Diencephalon (tissue), 1 donor: ENCODE data around the gene KLF12. TPM values are rescaled to one million over a fixed set of nuclear protein-coding genes. Genes with fewer than 3 reads are reported as not detected.

Experiments used
- total RNA-seq: library from RNA; depleted of rRNA; stranded (reverse); fragments of >200 nt; gene quantifications from one replicate; pipeline ENCODE4 v1.2.3, GENCODE V29; 2014

Gene KLF12
- 69.4 TPM for total RNA-seq

DNA sequence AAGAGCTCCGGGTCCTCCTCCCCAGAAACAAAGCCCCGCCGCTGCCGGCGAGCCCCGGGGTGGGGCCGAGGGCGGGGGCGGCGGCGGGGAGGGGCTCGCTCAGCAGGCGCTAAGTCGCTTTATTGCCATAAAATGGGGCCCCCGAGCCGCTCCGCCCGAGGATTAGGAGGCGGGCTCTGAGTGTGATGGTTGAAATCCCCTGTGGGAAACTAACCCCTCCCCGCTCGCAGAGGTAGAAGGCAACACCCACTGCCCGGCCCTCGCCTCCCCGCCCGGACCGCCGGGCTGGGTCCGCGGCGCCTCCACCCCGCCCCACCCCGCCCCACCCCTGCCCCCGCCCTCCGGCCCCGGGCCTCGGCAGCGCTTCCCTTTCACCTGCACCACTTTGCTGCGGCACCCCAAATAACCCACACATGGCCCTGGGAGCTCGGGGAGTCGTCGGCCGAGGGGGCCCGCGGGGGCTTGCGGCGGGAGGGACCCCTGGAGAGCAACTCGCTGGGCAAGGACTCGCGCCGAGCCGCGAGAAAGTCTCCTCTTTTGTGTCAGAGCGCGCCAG, at the start of gene KLF12:
KLF12 (minus strand) TSS at position 184 of the 556 bp plus-strand sequence.

